H4 (cell line): ENCODE results near the gene CDH5. TPM values are rescaled to one million over a fixed set of nuclear protein-coding genes. Genes with fewer than 3 reads are reported as not detected.

ENCODE experiments used
- DNase-seq: peaks from one replicate; pipeline ENCODE4 v3.0.0-alpha.2; 2015; ENCODE audit warnings: low spot score
- total RNA-seq: library from RNA; depleted of rRNA; stranded (reverse); fragments of >200 nt; shearing (Covaris generic); gene quantifications from 2 replicates; pipeline ENCODE4 v1.2.3, GENCODE V29; 2014

CDH5 gene
- total RNA-seq, 1 experiment from 2014 or later: not detected

- DNase-seq: no peak
These were observed 50.6 kb downstream of the CDH5 start for GRCh38 chr16:66416939-66417700.

GRCh38 chr16:66418165-66418962, 51.9 kb downstream of the CDH5 start:
- DNase-seq: no peak

- DNase-seq: no peak
These were observed 53.0 kb downstream of the CDH5 start for GRCh38 chr16:66419527-66419926.

DNA sequence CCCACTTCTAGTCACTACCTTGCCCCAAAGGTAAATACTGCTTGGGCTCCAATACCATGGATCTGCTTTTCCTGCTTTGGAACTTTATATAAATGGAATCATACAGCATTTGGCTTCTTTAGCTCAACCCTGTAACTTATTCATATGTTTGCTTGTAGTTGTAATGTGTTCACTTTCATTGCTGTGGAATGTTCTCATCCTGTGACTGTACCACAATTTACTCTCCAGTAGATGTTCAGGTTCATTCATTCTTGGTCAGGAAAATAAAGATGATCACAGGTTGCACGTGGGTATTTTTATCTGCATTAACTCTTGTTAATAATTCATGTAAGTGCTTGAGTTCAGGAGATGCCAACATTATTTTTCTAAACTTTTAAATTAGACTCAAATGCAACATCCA, 53.9 kb downstream of the CDH5 start:
- no peak for DNase-seq

DNA sequence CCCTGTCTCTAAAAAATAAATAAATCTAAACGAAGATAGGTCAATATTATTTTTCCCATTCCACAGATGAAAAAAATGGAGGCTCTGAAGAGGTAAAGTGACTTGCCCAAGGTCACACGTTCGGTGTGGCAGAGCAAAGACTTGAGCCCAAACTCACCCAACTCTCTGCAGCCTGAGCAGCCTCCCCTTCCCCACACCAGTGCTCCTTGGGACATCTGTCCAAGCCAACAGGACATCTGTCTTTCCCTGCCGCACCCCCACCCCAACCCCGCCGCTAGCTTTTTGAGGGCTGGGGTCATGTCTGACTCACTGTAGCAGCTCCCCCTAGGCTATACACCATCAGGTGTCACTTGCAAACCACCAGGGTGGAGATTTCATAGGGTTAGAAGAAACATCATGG, 55.4 kb downstream of the CDH5 start:
- no peak for DNase-seq

DNA sequence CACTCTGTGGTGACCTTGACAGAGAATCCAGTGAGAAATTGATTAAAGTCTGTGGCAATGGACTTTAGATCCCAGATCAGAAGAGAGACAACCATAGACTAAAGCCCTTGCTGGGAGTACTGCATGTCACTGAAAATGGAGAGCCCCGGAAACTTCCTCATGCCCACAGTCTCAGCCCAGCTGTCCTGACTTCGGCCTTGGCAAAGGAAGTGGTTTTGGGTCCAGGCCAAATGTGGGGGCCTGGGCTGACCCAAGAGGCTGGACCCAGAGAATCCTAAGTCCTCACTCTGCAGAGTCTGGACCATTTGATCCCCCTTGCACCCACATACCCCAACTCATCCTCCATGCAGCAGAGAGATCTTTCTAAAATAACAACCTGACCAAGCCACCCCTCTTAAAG, 55.9 kb downstream of the CDH5 start:
- DNase-seq: no peak

DNA sequence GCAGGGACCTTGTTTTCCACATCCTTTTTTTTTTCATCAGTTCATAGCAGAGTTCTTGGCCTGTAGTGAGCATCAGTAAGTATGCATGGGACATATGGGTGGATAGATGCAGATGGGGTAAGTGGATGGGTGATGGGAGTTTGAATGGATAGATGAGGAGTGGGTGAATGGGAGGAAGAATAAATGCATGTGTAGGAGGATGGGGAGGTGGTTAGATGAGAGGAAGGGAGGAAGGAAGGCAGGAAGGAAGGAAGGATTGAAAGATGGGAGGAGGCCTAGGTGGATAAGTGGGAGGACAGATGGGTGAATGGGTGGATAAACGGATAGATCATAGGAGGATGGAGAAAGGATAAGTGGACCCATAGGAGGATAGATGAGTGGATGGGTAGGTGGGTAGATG, 56.7 kb downstream of the CDH5 start:
- DNase-seq: no peak

- no peak for DNase-seq
These were observed 59.2 kb downstream of the CDH5 start for GRCh38 chr16:66425651-66426050.

GRCh38 chr16:66426112-66427035, 59.9 kb downstream of the CDH5 start:
- DNase-seq: no peak

DNA sequence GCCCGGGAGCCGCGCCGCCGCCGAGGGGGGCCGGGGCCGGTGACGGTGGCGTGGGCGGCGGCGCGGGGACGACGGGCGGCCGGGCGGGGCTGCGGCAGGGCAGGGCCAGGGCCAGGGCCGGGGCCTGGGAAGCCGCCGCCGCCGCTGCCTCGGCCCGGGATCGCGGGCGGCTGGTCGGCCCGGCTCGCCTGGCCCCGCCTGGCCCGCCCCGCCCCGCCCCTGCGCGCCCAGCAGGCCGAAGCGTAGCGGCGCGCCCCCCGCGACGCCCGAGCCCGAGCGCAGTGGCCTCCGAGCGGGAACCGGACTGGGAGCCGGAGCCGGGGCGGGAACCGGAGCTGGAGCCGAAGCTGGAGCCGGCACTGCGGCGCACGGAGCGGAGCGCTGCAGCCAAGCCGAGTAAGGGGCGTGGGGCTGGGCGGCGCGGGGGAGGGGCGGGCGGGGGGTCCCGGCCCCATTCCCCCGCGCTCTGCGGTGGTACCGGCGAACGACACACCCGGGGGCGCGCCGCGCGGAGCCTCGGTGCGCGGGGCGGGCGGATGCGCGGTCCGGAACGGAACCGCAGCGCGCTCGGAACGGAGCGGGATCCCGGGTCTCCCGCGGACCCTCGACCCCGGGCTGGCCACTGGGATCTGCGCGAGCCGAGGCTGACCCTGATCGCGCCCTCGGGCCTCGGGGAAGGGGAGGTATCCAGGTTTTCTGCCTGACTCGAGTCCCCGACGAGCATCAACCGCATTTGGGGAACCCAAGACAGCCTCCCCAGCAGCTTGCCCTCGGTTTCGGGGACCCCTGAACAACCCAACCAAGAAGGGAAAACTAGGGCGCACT, 60.8 kb downstream of the CDH5 start, which contains the start of gene BEAN1:
TSS of gene BEAN1 (plus strand) at position 260 of the 825 bp plus-strand sequence. CDS start 10,382 bp downstream, outside the sequence.
- no peak for DNase-seq

- DNase-seq: no peak
These were observed 61.6 kb downstream of the CDH5 start for GRCh38 chr16:66427871-66428681.

- DNase-seq: no peak
These were observed 62.3 kb downstream of the CDH5 start for GRCh38 chr16:66428682-66429251.

DNA sequence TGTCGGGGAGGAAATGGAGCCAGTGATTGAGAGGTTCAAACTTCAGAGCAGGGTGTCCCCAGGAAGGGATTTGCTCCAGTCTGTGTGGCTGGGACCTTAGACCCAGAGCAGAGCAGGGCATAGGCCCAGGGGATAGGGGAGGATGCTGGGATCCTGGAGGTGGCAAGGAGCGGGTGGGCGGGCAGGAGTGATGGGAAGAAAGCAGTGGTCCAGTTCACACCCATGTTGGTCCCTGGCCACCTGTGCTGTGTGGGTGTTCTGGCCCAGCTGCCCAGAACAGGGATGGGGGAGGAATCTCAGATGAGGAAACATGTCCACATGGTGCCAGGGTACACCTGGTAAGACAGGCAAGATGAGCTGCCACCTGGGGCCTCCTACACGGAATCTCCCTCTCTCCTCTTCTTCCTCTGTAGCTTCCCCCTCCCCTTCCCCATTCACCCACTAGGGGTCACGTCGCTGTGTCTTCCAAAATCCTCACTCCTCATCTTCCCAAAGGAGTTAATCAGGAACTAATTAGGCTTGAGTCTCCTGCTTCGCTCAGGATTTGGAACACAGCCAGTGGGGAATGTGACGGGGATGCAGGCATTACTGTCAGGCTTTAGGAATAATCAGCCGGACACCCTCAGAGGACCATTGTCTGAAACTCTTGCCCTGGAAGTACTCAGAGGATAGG, 62.9 kb downstream of the CDH5 start:
- DNase-seq: no peak

DNA sequence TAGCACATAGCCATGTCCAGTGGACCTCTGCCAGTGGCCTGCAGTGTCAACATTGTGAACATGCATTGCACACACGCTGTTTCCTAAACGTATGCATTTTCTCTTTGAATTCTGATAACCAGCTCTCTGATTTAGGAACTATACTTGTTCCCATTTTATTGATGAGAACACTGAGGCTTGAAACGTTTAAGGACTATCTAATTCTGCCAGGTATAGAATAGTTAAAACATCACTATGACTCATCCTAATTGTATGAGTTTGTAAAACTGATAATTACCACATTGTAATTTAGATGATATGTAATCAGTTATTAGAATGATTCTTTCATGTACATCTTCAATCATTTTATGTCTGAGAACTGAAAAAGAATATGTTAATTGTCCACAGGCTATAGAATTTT, 63.7 kb downstream of the CDH5 start:
- no peak for DNase-seq

- DNase-seq: no peak
These were observed 65.3 kb downstream of the CDH5 start for GRCh38 chr16:66431760-66432159.

GRCh38 chr16:66432429-66432828, 65.9 kb downstream of the CDH5 start:
- no peak for DNase-seq

GRCh38 chr16:66434619-66435430, 68.3 kb downstream of the CDH5 start:
- DNase-seq: no peak

DNA sequence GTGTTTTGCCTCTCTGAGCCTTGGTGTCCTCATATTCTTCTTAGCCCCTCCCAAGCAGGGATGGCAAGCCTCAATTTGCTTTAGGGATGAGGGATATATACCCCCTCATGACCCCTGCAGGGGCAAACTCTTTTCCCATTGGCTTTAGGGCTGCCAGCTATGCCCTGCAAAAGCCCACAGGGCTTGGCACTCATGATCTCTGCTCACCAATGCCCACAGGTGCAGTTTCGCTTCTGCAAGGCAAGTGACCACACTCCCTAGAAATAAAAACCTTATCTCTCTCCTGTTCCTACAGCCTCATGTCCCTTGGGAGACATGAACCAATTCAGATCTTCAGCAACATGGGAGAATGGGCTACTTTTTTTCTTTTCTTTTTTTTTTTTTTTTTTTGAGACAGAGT, 69.4 kb downstream of the CDH5 start:
- no peak for DNase-seq
